ENCODE measurements around the gene PRMT7.

- TF ChIP-seq CTCF (IDR thresholded peaks at IDR 0.05) (no peak), EP300 (IDR thresholded peaks at IDR 0.05; ENCODE audit: low read depth) (no peak), POLR2AphosphoS5 (IDR thresholded peaks at IDR 0.05) (no peak)
Observed at GRCh38 chr16:68389750-68390371, 79.0 kb downstream of the PRMT7 start.
